SK-N-SH treated with all-trans-retinoic acid at 6 μM for 48 hours (cell line): ENCODE results near the gene GAR1.

Experiments used
- ATAC-seq: fragments of 200-7000 bp; cut with Tn5 transposase; 3 replicates; pipeline ENCODE4 v1.9.1; 2020; ENCODE audit warnings: mild to moderate bottlenecking, moderate library complexity
- BACH2 ChIP-seq: fragments of 250-450 bp; sonication (Bioruptor Pico); IDR thresholded peaks from 2 replicates; pipeline ENCODE4 v1.9.0; 2021; ENCODE audit warnings: mild to moderate bottlenecking, borderline replicate concordance
- CSDC2 ChIP-seq: fragments of 250-450 bp; sonication (Bioruptor Pico); IDR thresholded peaks from 2 replicates; pipeline ENCODE4 v1.5.0; 2020; ENCODE audit warnings: mild to moderate bottlenecking, moderate library complexity
- ESRRG ChIP-seq: fragments of 250-450 bp; sonication (Bioruptor Pico); IDR thresholded peaks from 2 replicates; pipeline ENCODE4 v1.6.1; 2021; ENCODE audit warnings: mild to moderate bottlenecking
- GLIS3 ChIP-seq: fragments of 250-450 bp; sonication (Bioruptor Pico); IDR thresholded peaks from 2 replicates; pipeline ENCODE4 v1.5.0; 2020; ENCODE audit warnings: mild to moderate bottlenecking, moderate library complexity
- ISL1 ChIP-seq: fragments of 250-450 bp; sonication (Bioruptor Pico); IDR thresholded peaks from 2 replicates; pipeline ENCODE4 v2.1.2; 2022; ENCODE audit warnings: mild to moderate bottlenecking, moderate library complexity
- OSR1 ChIP-seq: fragments of 250-450 bp; sonication (Bioruptor Pico); IDR thresholded peaks from 2 replicates; pipeline ENCODE4 v1.8.0; 2022; ENCODE audit warnings: moderate library complexity, mild to moderate bottlenecking, inconsistent platforms
- RARB ChIP-seq: fragments of 250-450 bp; sonication (Bioruptor Pico); IDR thresholded peaks from 2 replicates; pipeline ENCODE4 v1.8.0; 2021; ENCODE audit warnings: mild to moderate bottlenecking, moderate library complexity
- SNAI2 ChIP-seq: fragments of 250-450 bp; sonication (Bioruptor Pico); IDR thresholded peaks from 2 replicates; pipeline ENCODE4 v1.5.0; 2020; ENCODE audit warnings: mild to moderate bottlenecking, moderate library complexity
- TCF4 ChIP-seq: fragments of 250-450 bp; sonication (Bioruptor Pico); IDR thresholded peaks from 2 replicates; pipeline ENCODE4 v1.8.0; 2021; ENCODE audit warnings: mild to moderate bottlenecking, moderate library complexity, borderline replicate concordance
- TOX ChIP-seq: fragments of 250-450 bp; sonication (Bioruptor Pico); IDR thresholded peaks from 2 replicates; pipeline ENCODE4 v1.8.0; 2021; ENCODE audit warnings: mild to moderate bottlenecking, moderate library complexity, borderline replicate concordance
- ZC3H10 ChIP-seq: fragments of 250-450 bp; sonication (Bioruptor Pico); IDR thresholded peaks from 2 replicates; pipeline ENCODE4 v1.5.1; 2021; ENCODE audit warnings: mild to moderate bottlenecking, moderate library complexity
- ZFP3 ChIP-seq: fragments of 250-450 bp; sonication (Bioruptor Pico); IDR thresholded peaks from 2 replicates; pipeline ENCODE4 v1.5.0; 2020; ENCODE audit warnings: mild to moderate bottlenecking, moderate library complexity
- ZFP30 ChIP-seq: fragments of 450-650 bp; formaldehyde crosslinking; IDR thresholded peaks from 2 replicates; pipeline ENCODE4 v1.5.0; 2022; ENCODE audit warnings: mild to moderate bottlenecking, moderate library complexity
- ZNF565 ChIP-seq: fragments of 450-650 bp; formaldehyde crosslinking; conservative IDR thresholded peaks from 2 replicates; pipeline ENCODE4 v1.5.0; 2020; ENCODE audit warnings: low read depth, mild to moderate bottlenecking, moderate library complexity
- TF ChIP-seq, protein P1 (sequence below): fragments of 250-450 bp; sonication (Bioruptor Pico); IDR thresholded peaks from 2 replicates; pipeline ENCODE4 v1.8.0; 2021; ENCODE audit warnings: low read depth, mild to moderate bottlenecking, moderate library complexity, borderline replicate concordance
- TF ChIP-seq, protein P2 (sequence below): fragments of 250-450 bp; sonication (Bioruptor Pico); IDR thresholded peaks from 2 replicates; pipeline ENCODE4 v1.5.0; 2020; ENCODE audit warnings: mild to moderate bottlenecking, moderate library complexity
- TF ChIP-seq, protein P3 (sequence below): fragments of 250-450 bp; sonication (Bioruptor Pico); IDR thresholded peaks from 2 replicates; pipeline ENCODE4 v1.5.1; 2020; ENCODE audit warnings: low read depth, mild to moderate bottlenecking, moderate library complexity
- TF ChIP-seq, protein P4 (sequence below): fragments of 250-450 bp; sonication (Bioruptor Pico); IDR thresholded peaks from 2 replicates; pipeline ENCODE4 v1.5.1; 2021; ENCODE audit warnings: mild to moderate bottlenecking, moderate library complexity
- TF ChIP-seq, protein P5 (sequence below): fragments of 250-450 bp; sonication (Bioruptor Pico); IDR thresholded peaks from 2 replicates; pipeline ENCODE4 v1.8.0; 2020; ENCODE audit warnings: mild to moderate bottlenecking, moderate library complexity, borderline replicate concordance

The GAR1 gene

DNA sequence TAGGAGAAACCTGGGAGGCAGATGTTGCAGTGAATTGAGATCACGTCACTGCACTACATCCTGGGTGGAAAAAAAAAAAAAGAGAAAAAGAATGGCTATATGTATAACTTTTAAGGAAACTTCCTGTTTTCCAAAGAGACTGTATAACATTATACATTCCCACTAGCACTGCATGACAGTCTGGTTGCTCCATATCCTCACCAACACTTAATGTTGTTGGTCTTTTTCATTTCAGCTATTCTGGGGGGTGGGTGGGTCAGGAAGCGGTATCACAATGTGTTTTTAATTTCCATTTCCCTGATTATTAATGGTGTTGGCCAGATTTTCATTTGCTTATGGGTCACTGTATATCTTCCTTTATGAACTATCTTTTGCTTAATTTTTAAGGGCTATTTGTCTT lies 45.7 kb downstream of the GAR1 start:
- ATAC-seq, result no peak
- TF ChIP-seq ZC3H10 (CRISPR knock-in tag), result no peak
- no peak for TF ChIP-seq CSDC2 (CRISPR knock-in tag)
- TF ChIP-seq ZFP30 (CRISPR knock-in tag), result no peak
- TF ChIP-seq BACH2, result no peak
- TF ChIP-seq, protein P1, sequence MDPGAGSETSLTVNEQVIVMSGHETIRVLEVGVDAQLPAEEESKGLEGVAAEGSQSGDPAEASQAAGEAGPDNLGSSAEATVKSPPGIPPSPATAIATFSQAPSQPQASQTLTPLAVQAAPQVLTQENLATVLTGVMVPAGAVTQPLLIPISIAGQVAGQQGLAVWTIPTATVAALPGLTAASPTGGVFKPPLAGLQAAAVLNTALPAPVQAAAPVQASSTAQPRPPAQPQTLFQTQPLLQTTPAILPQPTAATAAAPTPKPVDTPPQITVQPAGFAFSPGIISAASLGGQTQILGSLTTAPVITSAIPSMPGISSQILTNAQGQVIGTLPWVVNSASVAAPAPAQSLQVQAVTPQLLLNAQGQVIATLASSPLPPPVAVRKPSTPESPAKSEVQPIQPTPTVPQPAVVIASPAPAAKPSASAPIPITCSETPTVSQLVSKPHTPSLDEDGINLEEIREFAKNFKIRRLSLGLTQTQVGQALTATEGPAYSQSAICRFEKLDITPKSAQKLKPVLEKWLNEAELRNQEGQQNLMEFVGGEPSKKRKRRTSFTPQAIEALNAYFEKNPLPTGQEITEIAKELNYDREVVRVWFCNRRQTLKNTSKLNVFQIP, result no peak
- no peak for TF ChIP-seq GLIS3 (CRISPR knock-in tag)
- TF ChIP-seq, protein P2, sequence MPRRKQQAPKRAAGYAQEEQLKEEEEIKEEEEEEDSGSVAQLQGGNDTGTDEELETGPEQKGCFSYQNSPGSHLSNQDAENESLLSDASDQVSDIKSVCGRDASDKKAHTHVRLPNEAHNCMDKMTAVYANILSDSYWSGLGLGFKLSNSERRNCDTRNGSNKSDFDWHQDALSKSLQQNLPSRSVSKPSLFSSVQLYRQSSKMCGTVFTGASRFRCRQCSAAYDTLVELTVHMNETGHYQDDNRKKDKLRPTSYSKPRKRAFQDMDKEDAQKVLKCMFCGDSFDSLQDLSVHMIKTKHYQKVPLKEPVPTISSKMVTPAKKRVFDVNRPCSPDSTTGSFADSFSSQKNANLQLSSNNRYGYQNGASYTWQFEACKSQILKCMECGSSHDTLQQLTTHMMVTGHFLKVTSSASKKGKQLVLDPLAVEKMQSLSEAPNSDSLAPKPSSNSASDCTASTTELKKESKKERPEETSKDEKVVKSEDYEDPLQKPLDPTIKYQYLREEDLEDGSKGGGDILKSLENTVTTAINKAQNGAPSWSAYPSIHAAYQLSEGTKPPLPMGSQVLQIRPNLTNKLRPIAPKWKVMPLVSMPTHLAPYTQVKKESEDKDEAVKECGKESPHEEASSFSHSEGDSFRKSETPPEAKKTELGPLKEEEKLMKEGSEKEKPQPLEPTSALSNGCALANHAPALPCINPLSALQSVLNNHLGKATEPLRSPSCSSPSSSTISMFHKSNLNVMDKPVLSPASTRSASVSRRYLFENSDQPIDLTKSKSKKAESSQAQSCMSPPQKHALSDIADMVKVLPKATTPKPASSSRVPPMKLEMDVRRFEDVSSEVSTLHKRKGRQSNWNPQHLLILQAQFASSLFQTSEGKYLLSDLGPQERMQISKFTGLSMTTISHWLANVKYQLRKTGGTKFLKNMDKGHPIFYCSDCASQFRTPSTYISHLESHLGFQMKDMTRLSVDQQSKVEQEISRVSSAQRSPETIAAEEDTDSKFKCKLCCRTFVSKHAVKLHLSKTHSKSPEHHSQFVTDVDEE (CRISPR knock-in tag), result no peak
- TF ChIP-seq TCF4, result no peak
- no peak for TF ChIP-seq ZFP3 (CRISPR knock-in tag)
- no peak for TF ChIP-seq TOX (CRISPR knock-in tag)
- TF ChIP-seq SNAI2 (CRISPR knock-in tag), result no peak
- TF ChIP-seq, protein P3, sequence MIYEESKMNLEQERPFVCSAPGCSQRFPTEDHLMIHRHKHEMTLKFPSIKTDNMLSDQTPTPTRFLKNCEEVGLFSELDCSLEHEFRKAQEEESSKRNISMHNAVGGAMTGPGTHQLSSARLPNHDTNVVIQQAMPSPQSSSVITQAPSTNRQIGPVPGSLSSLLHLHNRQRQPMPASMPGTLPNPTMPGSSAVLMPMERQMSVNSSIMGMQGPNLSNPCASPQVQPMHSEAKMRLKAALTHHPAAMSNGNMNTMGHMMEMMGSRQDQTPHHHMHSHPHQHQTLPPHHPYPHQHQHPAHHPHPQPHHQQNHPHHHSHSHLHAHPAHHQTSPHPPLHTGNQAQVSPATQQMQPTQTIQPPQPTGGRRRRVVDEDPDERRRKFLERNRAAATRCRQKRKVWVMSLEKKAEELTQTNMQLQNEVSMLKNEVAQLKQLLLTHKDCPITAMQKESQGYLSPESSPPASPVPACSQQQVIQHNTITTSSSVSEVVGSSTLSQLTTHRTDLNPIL, result no peak
- no peak for TF ChIP-seq ZNF565 (CRISPR knock-in tag)
- TF ChIP-seq ESRRG (CRISPR knock-in tag), result no peak
- no peak for TF ChIP-seq RARB
- no peak for TF ChIP-seq OSR1 (CRISPR knock-in tag)

DNA sequence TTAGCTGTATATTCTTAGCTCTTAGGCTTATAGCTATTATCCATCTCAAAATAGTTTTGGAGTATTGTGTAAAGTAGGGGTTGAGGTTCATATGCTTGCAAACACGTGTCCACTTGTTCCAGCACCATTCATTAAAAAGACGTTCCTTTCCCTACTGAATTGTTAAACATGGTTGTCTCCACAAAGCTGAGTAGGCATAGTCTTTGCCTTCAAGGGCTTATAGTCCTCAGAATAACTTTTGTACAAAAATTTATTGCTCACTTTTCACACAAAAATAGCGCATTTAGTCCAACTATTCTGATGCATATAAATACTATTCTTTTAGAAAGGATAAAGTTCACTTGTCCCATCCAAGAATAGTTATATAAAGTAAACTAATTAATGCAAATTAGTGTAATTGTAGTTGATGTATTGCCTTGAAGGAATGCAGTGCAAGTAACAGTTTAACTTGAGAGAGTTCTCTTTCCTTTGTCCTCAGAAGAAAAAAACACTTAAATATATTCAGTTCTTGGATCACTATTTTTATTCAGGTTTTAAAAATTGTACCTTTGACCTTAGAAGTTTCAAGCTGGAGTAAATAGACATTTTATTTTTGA lies 46.5 kb downstream of the GAR1 start:
- TF ChIP-seq SNAI2 (CRISPR knock-in tag) (no peak), BACH2 (no peak)
- no peak for ATAC-seq

DNA sequence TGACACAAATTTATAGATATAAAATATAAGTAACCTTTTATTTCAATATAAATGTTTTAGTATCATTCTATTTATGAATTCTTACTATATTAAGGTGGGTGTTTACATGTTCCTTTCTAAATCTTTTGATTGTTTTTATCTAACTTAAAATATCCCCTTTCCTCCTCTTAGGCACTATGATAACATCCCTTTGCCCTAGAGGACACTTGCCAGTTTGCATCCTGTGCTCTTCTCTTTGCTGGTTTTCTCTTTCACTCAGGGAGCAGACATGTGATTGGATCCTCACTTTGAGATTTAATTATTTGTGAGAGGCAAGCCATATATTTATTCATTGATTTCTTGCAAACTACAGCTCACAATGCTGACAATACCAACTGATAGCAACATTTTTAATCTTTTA lies 48.6 kb downstream of the GAR1 start:
- ATAC-seq, result no peak
- TF ChIP-seq, protein P4, sequence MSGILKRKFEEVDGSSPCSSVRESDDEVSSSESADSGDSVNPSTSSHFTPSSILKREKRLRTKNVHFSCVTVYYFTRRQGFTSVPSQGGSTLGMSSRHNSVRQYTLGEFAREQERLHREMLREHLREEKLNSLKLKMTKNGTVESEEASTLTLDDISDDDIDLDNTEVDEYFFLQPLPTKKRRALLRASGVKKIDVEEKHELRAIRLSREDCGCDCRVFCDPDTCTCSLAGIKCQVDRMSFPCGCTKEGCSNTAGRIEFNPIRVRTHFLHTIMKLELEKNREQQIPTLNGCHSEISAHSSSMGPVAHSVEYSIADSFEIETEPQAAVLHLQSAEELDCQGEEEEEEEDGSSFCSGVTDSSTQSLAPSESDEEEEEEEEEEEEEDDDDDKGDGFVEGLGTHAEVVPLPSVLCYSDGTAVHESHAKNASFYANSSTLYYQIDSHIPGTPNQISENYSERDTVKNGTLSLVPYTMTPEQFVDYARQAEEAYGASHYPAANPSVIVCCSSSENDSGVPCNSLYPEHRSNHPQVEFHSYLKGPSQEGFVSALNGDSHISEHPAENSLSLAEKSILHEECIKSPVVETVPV, result no peak
- no peak for TF ChIP-seq BACH2
- no peak for TF ChIP-seq ZC3H10 (CRISPR knock-in tag)
- TF ChIP-seq ISL1, result no peak
- no peak for TF ChIP-seq RARB
- TF ChIP-seq, protein P1, result no peak
- TF ChIP-seq, protein P5, sequence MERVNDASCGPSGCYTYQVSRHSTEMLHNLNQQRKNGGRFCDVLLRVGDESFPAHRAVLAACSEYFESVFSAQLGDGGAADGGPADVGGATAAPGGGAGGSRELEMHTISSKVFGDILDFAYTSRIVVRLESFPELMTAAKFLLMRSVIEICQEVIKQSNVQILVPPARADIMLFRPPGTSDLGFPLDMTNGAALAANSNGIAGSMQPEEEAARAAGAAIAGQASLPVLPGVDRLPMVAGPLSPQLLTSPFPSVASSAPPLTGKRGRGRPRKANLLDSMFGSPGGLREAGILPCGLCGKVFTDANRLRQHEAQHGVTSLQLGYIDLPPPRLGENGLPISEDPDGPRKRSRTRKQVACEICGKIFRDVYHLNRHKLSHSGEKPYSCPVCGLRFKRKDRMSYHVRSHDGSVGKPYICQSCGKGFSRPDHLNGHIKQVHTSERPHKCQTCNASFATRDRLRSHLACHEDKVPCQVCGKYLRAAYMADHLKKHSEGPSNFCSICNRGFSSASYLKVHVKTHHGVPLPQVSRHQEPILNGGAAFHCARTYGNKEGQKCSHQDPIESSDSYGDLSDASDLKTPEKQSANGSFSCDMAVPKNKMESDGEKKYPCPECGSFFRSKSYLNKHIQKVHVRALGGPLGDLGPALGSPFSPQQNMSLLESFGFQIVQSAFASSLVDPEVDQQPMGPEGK (CRISPR knock-in tag), result no peak
